HCT116 (cell line): Measurements from ENCODE around the gene AQP1. TPM values are rescaled to one million over a fixed set of nuclear protein-coding genes. Genes with fewer than 3 reads are reported as not detected.

Source experiments
- ATAC-seq: fragments of 200-7000 bp; cut with Tn5 transposase; 2 replicates; pipeline ENCODE4 v1.9.1; 2020; ENCODE audit warnings: mild to moderate bottlenecking, moderate library complexity
- BruUV-seq: library from RNA; stranded (reverse); fragments of 400-500 nt; replicated peaks from 2 replicates; lab custom pipeline; 2021; lab: Mats Ljungman, UMichigan
- CTCF ChIA-PET: fragments of 300-600 bp; sonication (Branson Sonifier 250); formaldehyde crosslinking; loops from one replicate; lab custom pipeline; 2021; ENCODE audit warnings: antibody characterized with exemption; lab: Charles Lee
- POLR2A ChIA-PET: fragments of 300-600, 350-600 bp; sonication (Branson Sonifier 250); formaldehyde crosslinking; loops from one replicate; lab custom pipeline; 2021; ENCODE audit warnings: antibody characterized with exemption; lab: Charles Lee
- RAD21 ChIA-PET, 2 experiments: fragments of 300-600 bp; sonication (Branson Sonifier 250); formaldehyde crosslinking; loops; one replicate each; lab custom pipeline; 2023; ENCODE audit warnings: low total read pairs in 2 of 2; ENCODE audit not compliant: uncharacterized antibody in 2 of 2, unreplicated experiment in 2 of 2, low non-redundant PET in 1 of 2; lab: Charles Lee
- DNase-seq: peaks from one replicate; pipeline ENCODE4 v3.0.0-alpha.2; 2010; ENCODE audit warnings: low read depth, low spot score
- H2AFZ ChIP-seq: fragments of 200-600 bp; shearing (Covaris generic), sonication (generic); 2 replicates; pipeline ENCODE4 v1.6.1; 2017; ENCODE audit warnings: low read depth, mixed run types, mixed read lengths, antibody characterized with exemption, low read length; ENCODE audit not compliant: poor library complexity, severe bottlenecking
- H3K27ac ChIP-seq: 2 replicates; pipeline ENCODE4 v1.5.1; 2012; ENCODE audit warnings: low read depth, low read length
- H3K27me3 ChIP-seq: fragments of 200-600 bp; sonication (generic); 2 replicates; pipeline ENCODE4 v1.6.1; 2016; ENCODE audit warnings: mixed run types, low read length, mixed read lengths; ENCODE audit not compliant: insufficient read depth
- H3K36me3 ChIP-seq, 2 experiments: fragments of 200-500 bp in 1 of 2; fragments of 200-600 bp in 1 of 2; sonication (Bioruptor generic) in 1 of 2; sonication (generic) in 1 of 2; 2 replicates each; pipeline versions ENCODE4 v1.5.1 to v1.6.1; 2014 to 2016; ENCODE audit warnings: low read length in 2 of 2, inconsistent platforms in 1 of 2, mixed read lengths in 1 of 2, mixed run types in 1 of 2; ENCODE audit not compliant: insufficient read depth in 2 of 2, control insufficient read depth in 1 of 2
- H3K4me1 ChIP-seq, 2 experiments: fragments of 200-600 bp in 1 of 2; sonication (generic) in 1 of 2; 2 replicates each; pipeline versions ENCODE4 v1.5.1 to v1.6.1; 2012 to 2017; ENCODE audit warnings: low read length in 2 of 2, inconsistent platforms in 1 of 2, mild to moderate bottlenecking in 1 of 2, mixed read lengths in 1 of 2, mixed run types in 1 of 2, moderate library complexity in 1 of 2; ENCODE audit not compliant: insufficient read depth in 2 of 2, control insufficient read depth in 1 of 2
- H3K4me2 ChIP-seq: fragments of 200-600 bp; sonication (generic); 2 replicates; pipeline ENCODE4 v1.6.1; 2017; ENCODE audit warnings: mixed run types, low read length, mixed read lengths
- H3K4me3 ChIP-seq, 2 experiments: fragments of 200-600 bp in 1 of 2; sonication (generic) in 1 of 2; replicated peaks in 1 of 2; 2 replicates each; pipeline ENCODE4 v1.5.1; 2011 to 2016; ENCODE audit warnings: low read length in 2 of 2, control low read depth in 1 of 2, low read depth in 1 of 2, mild to moderate bottlenecking in 1 of 2, mixed read lengths in 1 of 2, mixed run types in 1 of 2
- H3K79me2 ChIP-seq: fragments of 200-600 bp; sonication (generic); 2 replicates; pipeline ENCODE4 v1.6.1; 2017; ENCODE audit warnings: mild to moderate bottlenecking, mixed run types, low read length, moderate library complexity, mixed read lengths; ENCODE audit not compliant: insufficient read depth
- H3K9ac ChIP-seq: fragments of 200-600 bp; sonication (generic); 2 replicates; pipeline ENCODE4 v1.6.1; 2016; ENCODE audit warnings: low read length, mixed read lengths
- H3K9me2 ChIP-seq: fragments of 200-600 bp; sonication (generic), shearing (Covaris generic); 2 replicates; pipeline ENCODE4 v1.6.1; 2017; ENCODE audit warnings: mixed run types, mild to moderate bottlenecking, moderate library complexity; ENCODE audit not compliant: insufficient read depth
- H3K9me3 ChIP-seq, 2 experiments: fragments of 200-500 bp in 1 of 2; fragments of 200-600 bp in 1 of 2; sonication (Bioruptor generic) in 1 of 2; sonication (generic) in 1 of 2; 2 replicates each; pipeline ENCODE4 v1.6.1; 2014 to 2017; ENCODE audit warnings: low read length in 2 of 2, mixed read lengths in 2 of 2, inconsistent platforms in 1 of 2, low read depth in 1 of 2, mild to moderate bottlenecking in 1 of 2, mixed run types in 1 of 2, moderate library complexity in 1 of 2; ENCODE audit not compliant: control insufficient read depth in 1 of 2, insufficient read depth in 1 of 2
- H4K20me1 ChIP-seq: fragments of 200-600 bp; sonication (generic), shearing (Covaris generic); 2 replicates; pipeline ENCODE4 v1.6.1; 2017; ENCODE audit warnings: mixed run types, mild to moderate bottlenecking, moderate library complexity; ENCODE audit not compliant: insufficient read depth
- CEBPB ChIP-seq: IDR thresholded peaks from 2 replicates; pipeline ENCODE4 v1.6.1; 2012; ENCODE audit warnings: low read depth
- EZH2 ChIP-seq: fragments of 200-600 bp; sonication (generic); IDR thresholded peaks from 2 replicates; pipeline ENCODE4 v1.6.1; 2017; ENCODE audit warnings: antibody characterized with exemption, mixed run types
- POLR2AphosphoS5 ChIP-seq: IDR thresholded peaks from 2 replicates; pipeline ENCODE4 v1.6.1; 2011; ENCODE audit warnings: mild to moderate bottlenecking, low read depth, low read length, moderate library complexity
- SP1 ChIP-seq: IDR thresholded peaks from 2 replicates; pipeline ENCODE4 v1.6.1; 2012; ENCODE audit warnings: low read depth
- TCF7L2 ChIP-seq: IDR thresholded peaks from 2 replicates; pipeline ENCODE4 v1.7.0; 2011; ENCODE audit warnings: borderline replicate concordance, inconsistent platforms; ENCODE audit not compliant: insufficient read depth, insufficient read length; ENCODE audit errors: extremely low read depth
- ZNF274 ChIP-seq: fragments of 200-500 bp; sonication (Bioruptor generic); IDR thresholded peaks from 2 replicates; pipeline ENCODE4 v1.6.1; 2014; ENCODE audit warnings: mild to moderate bottlenecking, low read depth, low read length, inconsistent platforms
- intact Hi-C: fragments of 100-400 bp; cut with micrococcal nuclease; formaldehyde crosslinking; loops from 2 replicates; pipeline ENCODE4 v1.10.0; 2022
- total RNA-seq: library from RNA; stranded (reverse); gene quantifications from one replicate; pipeline ENCODE4 v1.2.1, GENCODE V29; 2021; ENCODE audit not compliant: unreplicated experiment
- TF ChIP-seq, protein P1 (sequence below): IDR thresholded peaks from 2 replicates; pipeline ENCODE4 v1.6.1; 2012
- TF ChIP-seq, protein P2 (sequence below): IDR thresholded peaks from 2 replicates; pipeline ENCODE4 v1.6.1; 2011; ENCODE audit warnings: mild to moderate bottlenecking, low read length, moderate library complexity; ENCODE audit not compliant: insufficient replicate concordance; ENCODE audit errors: extremely low read depth
- TF ChIP-seq, protein P3 (sequence below): IDR thresholded peaks from 2 replicates; pipeline ENCODE4 v1.6.1; 2012; ENCODE audit warnings: low read depth

Gene AQP1
- total RNA-seq, 1 experiment from 2014 or later = 2.0 TPM

DNA sequence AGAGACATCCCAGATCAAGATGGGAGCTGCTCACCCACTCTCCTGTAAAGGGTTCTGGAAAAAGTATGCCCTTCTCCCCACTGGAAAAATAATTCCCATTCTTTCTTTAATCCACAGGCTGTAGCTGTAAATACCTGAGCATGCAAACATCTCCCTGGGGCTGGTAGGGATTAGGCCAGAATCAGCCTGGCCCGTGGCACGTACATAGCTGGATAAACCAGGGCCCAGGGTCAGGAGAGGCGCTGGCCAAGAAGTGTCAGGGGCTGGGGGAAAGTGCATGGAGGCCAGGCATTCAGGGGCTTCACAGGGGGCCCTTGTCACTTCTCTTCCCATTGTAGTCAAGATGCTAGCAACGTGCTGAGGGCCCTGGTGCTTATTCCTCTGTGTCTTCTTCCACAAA lies 30.7 kb upstream of the AQP1 start:
- Histone ChIP-seq H3K36me3 (no peaks in the 10 kb centered on the region), H2AFZ (no peak overlapping the region), H3K9me3 (no peaks in the 10 kb centered on the region), H3K9ac (no peak overlapping the region), H3K79me2 (no peaks in the 10 kb centered on the region), H3K27ac (no peak overlapping the region), H3K9me2 (no peaks in the 10 kb centered on the region), H3K27me3 (no peaks in the 10 kb centered on the region), H3K4me3 (no peak overlapping the region), H3K4me1 (no peaks in the 10 kb centered on the region), H3K4me2 (no peak overlapping the region), H4K20me1 (no peaks in the 10 kb centered on the region)
- TF ChIP-seq ZNF274 (no peak), EZH2 (no peak)
- TF ChIP-seq, protein P1, sequence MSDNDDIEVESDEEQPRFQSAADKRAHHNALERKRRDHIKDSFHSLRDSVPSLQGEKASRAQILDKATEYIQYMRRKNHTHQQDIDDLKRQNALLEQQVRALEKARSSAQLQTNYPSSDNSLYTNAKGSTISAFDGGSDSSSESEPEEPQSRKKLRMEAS = no peak
- TF ChIP-seq, protein P2, sequence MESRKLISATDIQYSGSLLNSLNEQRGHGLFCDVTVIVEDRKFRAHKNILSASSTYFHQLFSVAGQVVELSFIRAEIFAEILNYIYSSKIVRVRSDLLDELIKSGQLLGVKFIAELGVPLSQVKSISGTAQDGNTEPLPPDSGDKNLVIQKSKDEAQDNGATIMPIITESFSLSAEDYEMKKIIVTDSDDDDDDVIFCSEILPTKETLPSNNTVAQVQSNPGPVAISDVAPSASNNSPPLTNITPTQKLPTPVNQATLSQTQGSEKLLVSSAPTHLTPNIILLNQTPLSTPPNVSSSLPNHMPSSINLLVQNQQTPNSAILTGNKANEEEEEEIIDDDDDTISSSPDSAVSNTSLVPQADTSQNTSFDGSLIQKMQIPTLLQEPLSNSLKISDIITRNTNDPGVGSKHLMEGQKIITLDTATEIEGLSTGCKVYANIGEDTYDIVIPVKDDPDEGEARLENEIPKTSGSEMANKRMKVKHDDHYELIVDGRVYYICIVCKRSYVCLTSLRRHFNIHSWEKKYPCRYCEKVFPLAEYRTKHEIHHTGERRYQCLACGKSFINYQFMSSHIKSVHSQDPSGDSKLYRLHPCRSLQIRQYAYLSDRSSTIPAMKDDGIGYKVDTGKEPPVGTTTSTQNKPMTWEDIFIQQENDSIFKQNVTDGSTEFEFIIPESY = no peak
- no TSS peak for BruUV-seq
- ChIA-PET RAD21 (no interaction called here), CTCF (no interaction called here), POLR2A (no interaction called here)
- intact Hi-C loops = no loop called here
- DNase-seq = no peak
- ATAC-seq = no peak

DNA sequence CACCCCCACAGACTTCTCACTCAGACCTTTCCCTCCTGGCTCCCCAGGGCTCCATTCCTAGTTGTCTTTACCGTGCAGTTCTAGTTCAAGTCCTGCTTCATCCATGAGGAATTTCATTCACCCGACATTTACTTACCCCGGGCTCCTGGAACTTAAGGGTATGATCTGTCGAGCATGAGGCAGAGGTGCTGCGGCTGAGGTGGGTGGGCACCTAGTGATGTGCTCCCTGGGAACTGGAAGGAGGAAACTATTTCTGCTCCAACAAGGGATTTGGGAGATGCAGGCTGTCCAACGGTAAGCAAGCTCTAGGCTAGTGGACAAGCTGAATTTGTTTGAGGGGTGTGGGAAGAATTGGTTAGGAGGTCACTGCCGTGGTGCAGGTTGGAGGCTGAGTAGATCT lies 30.2 kb upstream of the AQP1 start:
- no TSS peak for BruUV-seq
- ChIA-PET RAD21 (no interaction called here), POLR2A (no interaction called here), CTCF (no interaction called here)
- Histone ChIP-seq H3K9me2 (no peaks in the 10 kb centered on the region), H3K27ac (no peak overlapping the region), H3K4me3 (no peak overlapping the region), H4K20me1 (no peaks in the 10 kb centered on the region), H2AFZ (no peak overlapping the region), H3K9ac (no peak overlapping the region), H3K4me1 (no peaks in the 10 kb centered on the region), H3K9me3 (no peaks in the 10 kb centered on the region), H3K27me3 (no peaks in the 10 kb centered on the region), H3K4me2 (no peak overlapping the region), H3K79me2 (no peaks in the 10 kb centered on the region), H3K36me3 (no peaks in the 10 kb centered on the region)
- no peak for ATAC-seq
- TF ChIP-seq, protein P3, sequence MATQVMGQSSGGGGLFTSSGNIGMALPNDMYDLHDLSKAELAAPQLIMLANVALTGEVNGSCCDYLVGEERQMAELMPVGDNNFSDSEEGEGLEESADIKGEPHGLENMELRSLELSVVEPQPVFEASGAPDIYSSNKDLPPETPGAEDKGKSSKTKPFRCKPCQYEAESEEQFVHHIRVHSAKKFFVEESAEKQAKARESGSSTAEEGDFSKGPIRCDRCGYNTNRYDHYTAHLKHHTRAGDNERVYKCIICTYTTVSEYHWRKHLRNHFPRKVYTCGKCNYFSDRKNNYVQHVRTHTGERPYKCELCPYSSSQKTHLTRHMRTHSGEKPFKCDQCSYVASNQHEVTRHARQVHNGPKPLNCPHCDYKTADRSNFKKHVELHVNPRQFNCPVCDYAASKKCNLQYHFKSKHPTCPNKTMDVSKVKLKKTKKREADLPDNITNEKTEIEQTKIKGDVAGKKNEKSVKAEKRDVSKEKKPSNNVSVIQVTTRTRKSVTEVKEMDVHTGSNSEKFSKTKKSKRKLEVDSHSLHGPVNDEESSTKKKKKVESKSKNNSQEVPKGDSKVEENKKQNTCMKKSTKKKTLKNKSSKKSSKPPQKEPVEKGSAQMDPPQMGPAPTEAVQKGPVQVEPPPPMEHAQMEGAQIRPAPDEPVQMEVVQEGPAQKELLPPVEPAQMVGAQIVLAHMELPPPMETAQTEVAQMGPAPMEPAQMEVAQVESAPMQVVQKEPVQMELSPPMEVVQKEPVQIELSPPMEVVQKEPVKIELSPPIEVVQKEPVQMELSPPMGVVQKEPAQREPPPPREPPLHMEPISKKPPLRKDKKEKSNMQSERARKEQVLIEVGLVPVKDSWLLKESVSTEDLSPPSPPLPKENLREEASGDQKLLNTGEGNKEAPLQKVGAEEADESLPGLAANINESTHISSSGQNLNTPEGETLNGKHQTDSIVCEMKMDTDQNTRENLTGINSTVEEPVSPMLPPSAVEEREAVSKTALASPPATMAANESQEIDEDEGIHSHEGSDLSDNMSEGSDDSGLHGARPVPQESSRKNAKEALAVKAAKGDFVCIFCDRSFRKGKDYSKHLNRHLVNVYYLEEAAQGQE = no peak
- TF ChIP-seq, protein P1 = no peak
- no peak for TF ChIP-seq TCF7L2
- no peak for TF ChIP-seq CEBPB
- no peak for TF ChIP-seq POLR2AphosphoS5
- no peak for TF ChIP-seq SP1
- TF ChIP-seq EZH2 = no peak
- intact Hi-C loops = no loop called here
- DNase-seq = no peak
